Naive thymus-derived CD4-positive, alpha-beta T cell (primary cell): ENCODE results near the gene PABPC1L. TPM values are rescaled to one million over a fixed set of nuclear protein-coding genes. Genes with fewer than 3 reads are reported as not detected.
"Not testable (repeated sequence)": the region's sequence is repeated elsewhere in the genome, so short reads cannot be mapped to it uniquely, and the experiment has no call there.

Experiments used
- ATAC-seq: fragments of 150-1000 bp; cut with Tn5 transposase; 2 replicates; pipeline ENCODE4 v1.10.0; 2021; ENCODE audit warnings: mild to moderate bottlenecking, moderate library complexity
- CTCF ChIA-PET: fragments of 350-600 bp; sonication (Branson Sonifier 250); formaldehyde crosslinking; loops from one replicate; lab custom pipeline; 2021; ENCODE audit warnings: antibody characterized with exemption; lab: Charles Lee
- POLR2A ChIA-PET: fragments of 350-600 bp; sonication (Branson Sonifier 250); formaldehyde crosslinking; loops from one replicate; lab custom pipeline; 2021; ENCODE audit warnings: antibody characterized with exemption, inconsistent platforms; lab: Charles Lee
- DNase-seq, 9 donors: peaks; one replicate each; pipeline versions ENCODE4 v3.0.0 to v3.0.0-alpha.2; 2020 to 2022; ENCODE audit warnings: mixed read lengths in 1 of 9
- H3K27ac ChIP-seq: one replicate; pipeline ENCODE4 v1.7.0; 2013; ENCODE audit warnings: mild to moderate bottlenecking, low read depth, low read length, moderate library complexity
- H3K27me3 ChIP-seq, 2 donors: one replicate each; pipeline ENCODE4 v1.7.0; 2013; ENCODE audit warnings: low read length in 2 of 2, mild to moderate bottlenecking in 2 of 2, moderate library complexity in 2 of 2; ENCODE audit not compliant: control insufficient read depth in 2 of 2, insufficient read depth in 2 of 2
- H3K36me3 ChIP-seq, 3 experiments: 1 replicate in 2 of 3; 2 replicates in 1 of 3; pipeline ENCODE4 v1.7.0; 2013; ENCODE audit warnings: low read length in 3 of 3, mild to moderate bottlenecking in 3 of 3, moderate library complexity in 1 of 3; ENCODE audit not compliant: insufficient read depth in 3 of 3, control insufficient read depth in 2 of 3
- H3K4me1 ChIP-seq, 2 donors: one replicate each; pipeline ENCODE4 v1.7.0; 2013; ENCODE audit warnings: low read length in 2 of 2, mild to moderate bottlenecking in 2 of 2, moderate library complexity in 1 of 2; ENCODE audit not compliant: control insufficient read depth in 2 of 2, insufficient read depth in 2 of 2
- H3K4me3 ChIP-seq: 2 replicates; pipeline ENCODE4 v1.7.0; 2013; ENCODE audit warnings: mild to moderate bottlenecking, low read length
- H3K9me3 ChIP-seq, 3 experiments: 1 replicate in 2 of 3; 2 replicates in 1 of 3; pipeline ENCODE4 v1.7.0; 2013; ENCODE audit warnings: low read length in 3 of 3; ENCODE audit not compliant: control insufficient read depth in 2 of 3
- H3K27ac Mint-ChIP-seq, 9 donors: one replicate each; pipeline ENCODE4 v1.8.0; 2020 to 2022; ENCODE audit warnings: mixed read lengths in 9 of 9, mild to moderate bottlenecking in 8 of 9, moderate library complexity in 5 of 9, inconsistent platforms in 2 of 9
- H3K27me3 Mint-ChIP-seq, 5 donors: one replicate each; pipeline ENCODE4 v1.8.0; 2021 to 2022; ENCODE audit warnings: mixed read lengths in 5 of 5, mild to moderate bottlenecking in 1 of 5
- H3K36me3 Mint-ChIP-seq, 5 donors: one replicate each; pipeline ENCODE4 v1.8.0; 2020 to 2022; ENCODE audit warnings: mixed read lengths in 5 of 5, mild to moderate bottlenecking in 3 of 5, inconsistent platforms in 1 of 5
- H3K4me1 Mint-ChIP-seq, 7 donors: one replicate each; pipeline ENCODE4 v1.8.0; 2020 to 2022; ENCODE audit warnings: mixed read lengths in 7 of 7, mild to moderate bottlenecking in 3 of 7, inconsistent platforms in 1 of 7
- H3K4me3 Mint-ChIP-seq, 10 donors: one replicate each; pipeline ENCODE4 v1.8.0; 2020 to 2022; ENCODE audit warnings: mild to moderate bottlenecking in 10 of 10, mixed read lengths in 10 of 10, moderate library complexity in 6 of 10, inconsistent platforms in 2 of 10
- H3K9me3 Mint-ChIP-seq, 11 donors: one replicate each; pipeline ENCODE4 v1.8.0; 2020 to 2022; ENCODE audit warnings: mixed read lengths in 11 of 11, mild to moderate bottlenecking in 4 of 11, inconsistent platforms in 1 of 11, moderate library complexity in 1 of 11
- intact Hi-C, 2 donors: fragments of 100-400 bp; cut with micrococcal nuclease; formaldehyde crosslinking; loops; one replicate each; pipeline ENCODE4 v1.15.1; 2023
- polyA plus RNA-seq, 2 donors: library from polyadenylated mRNA; unstranded; fragments of 300-500 nt; fragmentation: Illumina TruSeq; gene quantifications; one replicate each; pipeline ENCODE4 v1.2.3, GENCODE V29; 2021
- total RNA-seq, 6 experiments: library from RNA in 5 of 6; stranded (reverse) in 5 of 6; gene quantifications; 1 replicate in 5 of 6; 2 replicates in 1 of 6; pipeline ENCODE4 v1.2.3 and lab custom pipeline; 2021 to 2026

The PABPC1L gene
- total and polyA plus RNA-seq, 7 experiments from 2014 or later = 1.3 to 71.7 (median 54.3) TPM

GRCh38 chr20:44866703-44867335 is 43.0 kb upstream of the PABPC1L start:
- H3K36me3 ChIP-seq = no peaks in the 10 kb centered on the region
- CTCF ChIA-PET = interaction anchor here (1.1 to 1.6 kb wide), 4 partner anchors 26 to 185 kb away, joined by 4 to 9 read pairs (median 4); no protein-coding TSS in a partner anchor
- no peaks in the 10 kb centered on the region for H3K9me3 ChIP-seq
- POLR2A ChIA-PET = no interaction called here
- DNase-seq (no peak), ATAC-seq (no peak)
- Mint-ChIP-seq H3K36me3 (no peaks in the 10 kb centered on the region), H3K4me3 (peak overlapping the region in 9 of 10 donors; percentile 41 to 81 (median 70)), H3K4me1 (peaks cover 0 to 15% (median 8%) of the 10 kb centered on the region in 7 donors), H3K9me3 (peaks cover 0 to 2% (median 0%) of the 10 kb centered on the region in 11 donors), H3K27ac (peak overlapping the region in 2 of 9 donors; percentile 33 to 43), H3K27me3 (peaks cover 0 to 28% (median 0%) of the 10 kb centered on the region in 5 donors)
- H3K27ac ChIP-seq = no peak overlapping the region
- no peaks in the 10 kb centered on the region for H3K4me1 ChIP-seq
- no peak overlapping the region for H3K4me3 ChIP-seq
- H3K27me3 ChIP-seq = no peaks in the 10 kb centered on the region
- intact Hi-C loops = loop anchor here (1.0 to 10.0 kb wide), 8 partner anchors 66 to 752 kb away; no protein-coding TSS in a partner anchor

GRCh38 chr20:44869471-44869870 is 40.4 kb upstream of the PABPC1L start:
- Histone ChIP-seq H3K4me3 (no peak overlapping the region), H3K27ac (no peak overlapping the region), H3K4me1 (no peaks in the 10 kb centered on the region), H3K36me3 (no peaks in the 10 kb centered on the region), H3K27me3 (no peaks in the 10 kb centered on the region), H3K9me3 (no peaks in the 10 kb centered on the region)
- H3K27me3 Mint-ChIP-seq = peaks cover 0 to 24% (median 0%) of the 10 kb centered on the region in 5 donors
- DNase-seq (no peak), ATAC-seq (no peak)
- H3K9me3 Mint-ChIP-seq = no peaks in the 10 kb centered on the region
- H3K27ac Mint-ChIP-seq = no peak overlapping the region
- H3K4me3 Mint-ChIP-seq = no peak overlapping the region
- ChIA-PET CTCF (interaction anchor here (0.7 kb wide), 1 partner anchor 83 kb away, joined by 4 read pairs; no protein-coding TSS in a partner anchor), POLR2A (no interaction called here)
- intact Hi-C loops = loop anchor here (5.0 to 10.0 kb wide), 2 partner anchors 482 to 755 kb away; no protein-coding TSS in a partner anchor
- H3K36me3 Mint-ChIP-seq = no peaks in the 10 kb centered on the region
- peaks cover 0 to 10% (median 8%) of the 10 kb centered on the region in 7 donors for H3K4me1 Mint-ChIP-seq

GRCh38 chr20:44882360-44882759 is 27.5 kb upstream of the PABPC1L start:
- DNase-seq, H3K27ac ChIP-seq, H3K27me3 ChIP-seq, H3K9me3 Mint-ChIP-seq, ATAC-seq, H3K9me3 ChIP-seq, H3K4me3 ChIP-seq, CTCF ChIA-PET: not testable (repeated sequence)
- peak overlapping the region in 1 of 10 donors; percentile 48 for H3K4me3 Mint-ChIP-seq
- H3K36me3 Mint-ChIP-seq = peaks cover 0 to 10% (median 0%) of the 10 kb centered on the region in 5 donors
- Histone ChIP-seq H3K36me3 (peaks cover 0 to 12% (median 0%) of the 10 kb centered on the region in 3 experiments), H3K4me1 (peaks cover 10 to 14% of the 10 kb centered on the region in 2 donors)
- peaks cover 20 to 73% (median 52%) of the 10 kb centered on the region in 7 donors for H3K4me1 Mint-ChIP-seq
- intact Hi-C loops = loop anchor here (5.0 to 10.0 kb wide), 3 partner anchors 148 to 1802 kb away; partner anchors contain the start of genes FITM2 (in 1 of the 2) and TP53RK (in 1 of the 2)
- POLR2A ChIA-PET = interaction anchor here (0.6 to 1.3 kb wide), 3 partner anchors 85 to 802 kb away, joined by 3 to 4 read pairs (median 3); no protein-coding TSS in a partner anchor
- peak overlapping the region in 8 of 9 donors; percentile 88 to 98 (median 93) for H3K27ac Mint-ChIP-seq
- peaks cover 0 to 14% (median 0%) of the 10 kb centered on the region in 5 donors for H3K27me3 Mint-ChIP-seq

- H3K9me3 Mint-ChIP-seq = no peaks in the 10 kb centered on the region
- POLR2A ChIA-PET = interaction anchor here (0.6 to 2.0 kb wide), 8 partner anchors 9 to 1873 kb away, joined by 3 to 8 read pairs (median 3); partner anchors contain the start of gene PIGT
- Histone ChIP-seq H3K9me3 (no peaks in the 10 kb centered on the region), H3K36me3 (peaks cover 0 to 12% (median 0%) of the 10 kb centered on the region in 3 experiments), H3K4me1 (peaks cover 20 to 21% of the 10 kb centered on the region in 2 donors), H3K27me3 (no peaks in the 10 kb centered on the region), H3K4me3 (no peak overlapping the region), H3K27ac (peak overlapping the region; percentile 96)
- ATAC-seq (no peak), DNase-seq (no peak)
- H3K4me3 Mint-ChIP-seq = peak overlapping the region; percentile 15 to 98 (median 96)
- H3K27me3 Mint-ChIP-seq = peaks cover 0 to 7% (median 0%) of the 10 kb centered on the region in 5 donors
- peak overlapping the region in 8 of 9 donors; percentile 89 to 99 (median 95) for H3K27ac Mint-ChIP-seq
- CTCF ChIA-PET = no interaction called here
- intact Hi-C loops = loop anchor here (5.0 to 10.0 kb wide), 3 partner anchors 149 to 1801 kb away; partner anchors contain the start of genes FITM2 (in 1 of the 2) and TP53RK (in 1 of the 2)
- peaks cover 0 to 11% (median 0%) of the 10 kb centered on the region in 5 donors for H3K36me3 Mint-ChIP-seq
- peaks cover 22 to 73% (median 60%) of the 10 kb centered on the region in 7 donors for H3K4me1 Mint-ChIP-seq
Observed at GRCh38 chr20:44883214-44883902, 26.5 kb upstream of the PABPC1L start.

DNA sequence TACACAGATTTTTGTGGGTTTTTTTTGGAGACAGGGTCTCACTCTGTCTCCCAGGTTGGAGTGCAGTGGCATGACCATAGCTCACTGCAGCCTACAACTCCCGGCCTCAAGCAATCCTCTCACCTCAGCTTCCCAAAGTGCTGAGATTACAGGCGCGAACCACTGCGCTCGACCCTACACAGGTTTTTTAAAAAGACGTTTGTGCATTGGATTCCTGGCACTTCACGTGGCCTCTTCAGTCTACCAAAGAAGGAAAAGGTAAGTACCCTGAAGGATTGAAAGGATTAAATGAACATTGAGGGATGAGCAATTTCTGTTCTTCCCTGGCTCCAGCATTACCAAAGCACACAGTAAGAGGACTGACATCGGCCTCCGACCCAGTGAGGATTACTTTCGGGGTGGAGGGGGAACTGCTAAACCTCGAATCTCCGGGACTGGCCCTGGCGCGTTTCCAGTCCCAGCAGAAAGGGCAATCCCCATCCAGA is 24.9 kb upstream of the PABPC1L start:
- intact Hi-C loops = loop anchor here (1.0 to 10.0 kb wide), 16 partner anchors 24 to 1800 kb away; partner anchors contain the start of genes SRSF6 (in 2 of the 2), ACOT8 (in 1 of the 2), FITM2 (in 1 of the 2) and PABPC1L (in 1 of the 2)
- H3K4me3 ChIP-seq = peak overlapping the region; percentile 87
- peaks cover 35 to 36% of the 10 kb centered on the region in 2 donors for H3K4me1 ChIP-seq
- no peaks in the 10 kb centered on the region for H3K9me3 ChIP-seq
- peaks cover 0 to 12% (median 0%) of the 10 kb centered on the region in 3 experiments for H3K36me3 ChIP-seq
- H3K27me3 ChIP-seq = no peaks in the 10 kb centered on the region
- ATAC-seq = no peak
- peak overlapping the region; percentile 96 for H3K27ac ChIP-seq
- Mint-ChIP-seq H3K27me3 (no peaks in the 10 kb centered on the region), H3K4me1 (peaks cover 37 to 74% (median 63%) of the 10 kb centered on the region in 7 donors), H3K4me3 (peak overlapping the region; percentile 83 to 98 (median 96)), H3K36me3 (peaks cover 0 to 14% (median 0%) of the 10 kb centered on the region in 5 donors), H3K27ac (peak overlapping the region; percentile 89 to 99 (median 95)), H3K9me3 (no peaks in the 10 kb centered on the region)
- POLR2A ChIA-PET = interaction anchor here (0.5 to 2.0 kb wide), 21 partner anchors 7 to 671 kb away, joined by 3 to 8 read pairs (median 4); partner anchors contain the start of genes PABPC1L and TOMM34
- DNase-seq = no peak
- CTCF ChIA-PET = no interaction called here
